Neural cell (in vitro differentiated cells): ENCODE results near the gene RCBTB2. TPM values are rescaled to one million over a fixed set of nuclear protein-coding genes. Genes with fewer than 3 reads are reported as not detected.

Experiments
- H2AFZ ChIP-seq: fragments of 200-600, 300-800 bp; sonication (generic), shearing (Covaris generic); 2 replicates; pipeline ENCODE4 v1.6.0; 2014; ENCODE audit warnings: low read depth, mild to moderate bottlenecking, antibody characterized with exemption, low read length, moderate library complexity
- H3F3A ChIP-seq: fragments of 200-600 bp; shearing (Covaris generic); 2 replicates; pipeline ENCODE4 v1.6.1; 2016; ENCODE audit warnings: mild to moderate bottlenecking, moderate library complexity, mixed read lengths, antibody characterized with exemption, low read length; ENCODE audit not compliant: insufficient read depth, poor library complexity, severe bottlenecking
- H3K27ac ChIP-seq: fragments of 200-600, 300-800 bp; sonication (generic), shearing (Covaris generic); 2 replicates; pipeline ENCODE4 v1.5.1; 2014; ENCODE audit warnings: mild to moderate bottlenecking, low read length, moderate library complexity
- H3K27me3 ChIP-seq: fragments of 300-800, 200-600 bp; sonication (generic), shearing (Covaris generic); 2 replicates; pipeline ENCODE4 v1.6.0; 2014; ENCODE audit warnings: mild to moderate bottlenecking, low read depth, low read length, moderate library complexity; ENCODE audit not compliant: insufficient read depth
- H3K36me3 ChIP-seq: fragments of 300-800, 200-600 bp; sonication (generic), shearing (Covaris generic); 2 replicates; pipeline ENCODE4 v1.5.1; 2014; ENCODE audit warnings: mild to moderate bottlenecking, antibody characterized with exemption, low read length, moderate library complexity; ENCODE audit not compliant: insufficient read depth
- H3K4me2 ChIP-seq: fragments of 300-800, 200-600 bp; sonication (generic), shearing (Covaris generic); 2 replicates; pipeline ENCODE4 v1.6.0; 2014; ENCODE audit warnings: mild to moderate bottlenecking, low read length
- H3K4me3 ChIP-seq: fragments of 300-800, 200-600 bp; sonication (generic), shearing (Covaris generic); 2 replicates; pipeline ENCODE4 v1.5.1; 2014; ENCODE audit warnings: mild to moderate bottlenecking, low read length, moderate library complexity
- H3K79me2 ChIP-seq: fragments of 200-600 bp; shearing (Covaris generic); replicated peaks from 2 replicates; pipeline ENCODE4 v1.6.0; 2014; ENCODE audit warnings: mild to moderate bottlenecking, low read length, moderate library complexity; ENCODE audit not compliant: insufficient read depth
- H3K9ac ChIP-seq: fragments of 300-800, 200-600 bp; sonication (generic), shearing (Covaris generic); 2 replicates; pipeline ENCODE4 v1.6.1; 2016; ENCODE audit warnings: mild to moderate bottlenecking, low read length, mixed read lengths
- H3K9me2 ChIP-seq: fragments of 200-600 bp; shearing (Covaris generic); 2 replicates; pipeline ENCODE4 v1.6.1; 2016; ENCODE audit warnings: mild to moderate bottlenecking, low read length, mixed read lengths; ENCODE audit not compliant: insufficient read depth
- H3K9me3 ChIP-seq: fragments of 200-600, 300-800 bp; sonication (generic), shearing (Covaris generic); 2 replicates; pipeline ENCODE4 v1.6.1; 2016; ENCODE audit warnings: mild to moderate bottlenecking, mixed run types, low read length, moderate library complexity, mixed read lengths
- H4K20me1 ChIP-seq: fragments of 200-600 bp; shearing (Covaris generic); 2 replicates; pipeline ENCODE4 v1.6.1; 2016; ENCODE audit warnings: mild to moderate bottlenecking, mixed run types; ENCODE audit not compliant: insufficient read depth
- CTCF ChIP-seq: fragments of 450-650 bp; IDR thresholded peaks from 2 replicates; pipeline ENCODE4 v1.5.1; 2014; ENCODE audit warnings: antibody characterized with exemption, mild to moderate bottlenecking, moderate library complexity; ENCODE audit not compliant: poor library complexity, severe bottlenecking
- EP300 ChIP-seq: fragments of 450-650 bp; conservative IDR thresholded peaks from 2 replicates; pipeline ENCODE4 v1.6.1; 2014; ENCODE audit warnings: antibody characterized with exemption, mild to moderate bottlenecking, moderate library complexity; ENCODE audit not compliant: poor library complexity, severe bottlenecking
- MXI1 ChIP-seq: fragments of 450-650 bp; conservative IDR thresholded peaks from 2 replicates; pipeline ENCODE4 v1.6.1; 2014; ENCODE audit warnings: antibody characterized with exemption, mild to moderate bottlenecking; ENCODE audit not compliant: poor library complexity, severe bottlenecking
- RAD21 ChIP-seq: fragments of 450-650 bp; conservative IDR thresholded peaks from 2 replicates; pipeline ENCODE4 v1.6.1; 2014; ENCODE audit warnings: antibody characterized with exemption, mild to moderate bottlenecking, moderate library complexity
- SMC3 ChIP-seq: fragments of 450-650 bp; conservative IDR thresholded peaks from 2 replicates; pipeline ENCODE4 v1.6.1; 2014; ENCODE audit warnings: antibody characterized with exemption, mild to moderate bottlenecking, moderate library complexity; ENCODE audit not compliant: poor library complexity
- polyA plus RNA-seq: library from polyadenylated mRNA; depleted of rRNA; stranded (reverse); fragments of >200 nt; gene quantifications from 2 replicates; pipeline ENCODE4 v1.2.3, GENCODE V29; 2014
- TF ChIP-seq, protein P1 (sequence below): IDR thresholded peaks from 2 replicates; pipeline ENCODE4 v1.6.1; 2012; ENCODE audit warnings: borderline replicate concordance

The RCBTB2 gene
- polyA plus RNA-seq, 1 donor from 2014 or later = 19.0 TPM

GRCh38 chr13:48576448-48577010, 43.6 kb upstream of the RCBTB2 start:
- Histone ChIP-seq H3K27ac (no peak overlapping the region), H3K4me2 (no peak overlapping the region), H3F3A (no peaks in the 10 kb centered on the region)

DNA sequence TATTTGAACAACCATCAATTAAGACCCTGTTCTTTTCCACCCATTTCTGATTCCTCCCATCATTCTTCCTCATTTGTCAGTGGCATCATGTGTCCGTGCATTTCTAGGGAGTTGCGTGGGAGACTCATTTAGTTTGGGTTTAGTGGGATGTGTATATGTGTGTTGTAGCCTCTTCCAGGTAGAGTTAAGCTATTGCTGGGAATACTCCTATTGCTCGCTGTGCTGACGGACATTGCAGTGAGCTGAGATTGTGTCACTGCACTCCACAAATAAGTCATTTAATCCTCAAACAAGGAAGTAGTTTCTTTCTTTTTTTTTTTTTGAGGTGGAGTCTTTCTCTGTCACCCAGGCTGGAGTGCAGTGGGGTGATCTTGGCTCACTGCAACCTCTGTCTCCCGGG, 42.2 kb upstream of the RCBTB2 start:
- no peak for TF ChIP-seq CTCF
- H3K27me3 ChIP-seq = no peaks in the 10 kb centered on the region
- H3K9me3 ChIP-seq = no peaks in the 10 kb centered on the region
- H3K9ac ChIP-seq = no peak overlapping the region
- H2AFZ ChIP-seq = no peak overlapping the region
- no peak overlapping the region for H3K4me3 ChIP-seq
- H3K79me2 ChIP-seq = no peaks in the 10 kb centered on the region
- no peak overlapping the region for H3K4me2 ChIP-seq
- H3K27ac ChIP-seq = no peak overlapping the region
- no peaks in the 10 kb centered on the region for H3K9me2 ChIP-seq
- no peaks in the 10 kb centered on the region for H4K20me1 ChIP-seq
- H3K36me3 ChIP-seq = no peaks in the 10 kb centered on the region
- no peaks in the 10 kb centered on the region for H3F3A ChIP-seq

More at GRCh38 chr13:48576448-48577010, 43.6 kb upstream of the RCBTB2 start:
- no peaks in the 10 kb centered on the region for H3K9me3 ChIP-seq
- H3K79me2 ChIP-seq = no peaks in the 10 kb centered on the region
- no peaks in the 10 kb centered on the region for H4K20me1 ChIP-seq
- H3K27me3 ChIP-seq = no peaks in the 10 kb centered on the region
- no peak overlapping the region for H3K4me3 ChIP-seq
- TF ChIP-seq SMC3 (no peak), RAD21 (no peak), CTCF (no peak), MXI1 (no peak)
- no peaks in the 10 kb centered on the region for H3K36me3 ChIP-seq
- H3K9ac ChIP-seq = no peak overlapping the region
- H2AFZ ChIP-seq = no peak overlapping the region
- H3K9me2 ChIP-seq = no peaks in the 10 kb centered on the region

GRCh38 chr13:48574041-48574796, 41.3 kb upstream of the RCBTB2 start:
- TF ChIP-seq EP300 = no peak
- TF ChIP-seq, protein P1, sequence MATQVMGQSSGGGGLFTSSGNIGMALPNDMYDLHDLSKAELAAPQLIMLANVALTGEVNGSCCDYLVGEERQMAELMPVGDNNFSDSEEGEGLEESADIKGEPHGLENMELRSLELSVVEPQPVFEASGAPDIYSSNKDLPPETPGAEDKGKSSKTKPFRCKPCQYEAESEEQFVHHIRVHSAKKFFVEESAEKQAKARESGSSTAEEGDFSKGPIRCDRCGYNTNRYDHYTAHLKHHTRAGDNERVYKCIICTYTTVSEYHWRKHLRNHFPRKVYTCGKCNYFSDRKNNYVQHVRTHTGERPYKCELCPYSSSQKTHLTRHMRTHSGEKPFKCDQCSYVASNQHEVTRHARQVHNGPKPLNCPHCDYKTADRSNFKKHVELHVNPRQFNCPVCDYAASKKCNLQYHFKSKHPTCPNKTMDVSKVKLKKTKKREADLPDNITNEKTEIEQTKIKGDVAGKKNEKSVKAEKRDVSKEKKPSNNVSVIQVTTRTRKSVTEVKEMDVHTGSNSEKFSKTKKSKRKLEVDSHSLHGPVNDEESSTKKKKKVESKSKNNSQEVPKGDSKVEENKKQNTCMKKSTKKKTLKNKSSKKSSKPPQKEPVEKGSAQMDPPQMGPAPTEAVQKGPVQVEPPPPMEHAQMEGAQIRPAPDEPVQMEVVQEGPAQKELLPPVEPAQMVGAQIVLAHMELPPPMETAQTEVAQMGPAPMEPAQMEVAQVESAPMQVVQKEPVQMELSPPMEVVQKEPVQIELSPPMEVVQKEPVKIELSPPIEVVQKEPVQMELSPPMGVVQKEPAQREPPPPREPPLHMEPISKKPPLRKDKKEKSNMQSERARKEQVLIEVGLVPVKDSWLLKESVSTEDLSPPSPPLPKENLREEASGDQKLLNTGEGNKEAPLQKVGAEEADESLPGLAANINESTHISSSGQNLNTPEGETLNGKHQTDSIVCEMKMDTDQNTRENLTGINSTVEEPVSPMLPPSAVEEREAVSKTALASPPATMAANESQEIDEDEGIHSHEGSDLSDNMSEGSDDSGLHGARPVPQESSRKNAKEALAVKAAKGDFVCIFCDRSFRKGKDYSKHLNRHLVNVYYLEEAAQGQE = no peak
- H3K27ac ChIP-seq = no peak overlapping the region

More at GRCh38 chr13:48574041-48574796, 41.3 kb upstream of the RCBTB2 start:
- Histone ChIP-seq H4K20me1 (no peaks in the 10 kb centered on the region), H3K4me2 (no peak overlapping the region), H3K36me3 (no peaks in the 10 kb centered on the region), H3F3A (no peaks in the 10 kb centered on the region), H3K4me3 (no peak overlapping the region), H3K27me3 (no peaks in the 10 kb centered on the region), H3K79me2 (no peaks in the 10 kb centered on the region), H3K9me3 (no peaks in the 10 kb centered on the region), H3K9ac (no peak overlapping the region), H2AFZ (no peak overlapping the region), H3K9me2 (no peaks in the 10 kb centered on the region)
